ENCODE measurements around the gene DPH1. TPM values are rescaled to one million over a fixed set of nuclear protein-coding genes. Genes with fewer than 3 reads are reported as not detected.
A peak's percentile ranks its signal among the peaks of the same experiment; 100 is the strongest.

Gene DPH1
- polyA plus RNA-seq, 1 of the 3 experiments (the other 2 are of a cell fraction): 36.2 TPM

DNA sequence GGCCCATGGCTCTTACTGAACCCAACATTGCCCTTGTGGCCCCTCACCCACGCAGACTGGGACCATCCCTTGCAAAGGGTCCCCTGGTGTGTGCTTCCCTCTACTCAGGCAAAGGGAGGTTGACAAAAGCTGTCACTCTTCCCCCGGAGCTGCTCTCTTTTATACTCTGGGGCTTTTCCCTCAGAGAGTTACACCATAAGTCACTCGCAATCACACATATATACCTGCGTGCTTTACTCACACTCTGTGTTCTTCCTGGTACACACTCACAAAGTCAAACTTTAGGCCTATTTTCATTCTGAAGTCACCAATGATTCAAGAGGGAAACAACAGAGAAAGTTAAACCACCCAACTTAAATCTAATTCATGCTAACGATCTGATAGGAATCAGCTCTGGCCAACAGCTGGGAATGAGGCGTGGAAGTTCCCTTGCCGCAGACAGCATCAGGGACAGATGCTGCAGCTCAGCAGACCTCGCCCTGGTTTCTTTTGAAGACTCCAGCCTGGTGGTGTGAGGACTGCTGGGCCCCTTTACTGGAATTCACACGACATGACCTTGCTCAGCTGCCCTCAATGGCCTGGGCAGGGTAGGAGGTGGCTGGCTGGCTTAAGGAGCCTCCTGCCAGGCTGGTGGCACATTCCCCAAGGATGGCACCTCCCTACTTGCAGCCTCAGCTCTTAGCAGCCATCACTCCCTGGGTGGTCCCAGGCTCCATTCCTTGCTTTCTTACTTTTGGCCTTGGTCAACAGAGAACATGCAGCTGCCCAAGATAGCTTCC lies 52.2 kb downstream of the DPH1 start (continued):
- TF ChIP-seq NFIC (IDR thresholded peaks at IDR 0.05; ENCODE audit: borderline replicate concordance) (no peak), POLR2AphosphoS5 (IDR thresholded peaks at IDR 0.05; ENCODE audit: low read depth, low read length) (no peak), JUND (IDR thresholded peaks at IDR 0.05) (no peak), GABPA (IDR thresholded peaks at IDR 0.05; ENCODE audit: low read depth) (no peak), RFX5 (IDR thresholded peaks at IDR 0.05; ENCODE audit: low read length) (no peak)
- TF ChIP-seq, protein P1, sequence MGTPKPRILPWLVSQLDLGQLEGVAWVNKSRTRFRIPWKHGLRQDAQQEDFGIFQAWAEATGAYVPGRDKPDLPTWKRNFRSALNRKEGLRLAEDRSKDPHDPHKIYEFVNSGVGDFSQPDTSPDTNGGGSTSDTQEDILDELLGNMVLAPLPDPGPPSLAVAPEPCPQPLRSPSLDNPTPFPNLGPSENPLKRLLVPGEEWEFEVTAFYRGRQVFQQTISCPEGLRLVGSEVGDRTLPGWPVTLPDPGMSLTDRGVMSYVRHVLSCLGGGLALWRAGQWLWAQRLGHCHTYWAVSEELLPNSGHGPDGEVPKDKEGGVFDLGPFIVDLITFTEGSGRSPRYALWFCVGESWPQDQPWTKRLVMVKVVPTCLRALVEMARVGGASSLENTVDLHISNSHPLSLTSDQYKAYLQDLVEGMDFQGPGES (IDR thresholded peaks at IDR 0.05; ENCODE audit: low read depth, low read length): no peak
- TF ChIP-seq, protein P2, sequence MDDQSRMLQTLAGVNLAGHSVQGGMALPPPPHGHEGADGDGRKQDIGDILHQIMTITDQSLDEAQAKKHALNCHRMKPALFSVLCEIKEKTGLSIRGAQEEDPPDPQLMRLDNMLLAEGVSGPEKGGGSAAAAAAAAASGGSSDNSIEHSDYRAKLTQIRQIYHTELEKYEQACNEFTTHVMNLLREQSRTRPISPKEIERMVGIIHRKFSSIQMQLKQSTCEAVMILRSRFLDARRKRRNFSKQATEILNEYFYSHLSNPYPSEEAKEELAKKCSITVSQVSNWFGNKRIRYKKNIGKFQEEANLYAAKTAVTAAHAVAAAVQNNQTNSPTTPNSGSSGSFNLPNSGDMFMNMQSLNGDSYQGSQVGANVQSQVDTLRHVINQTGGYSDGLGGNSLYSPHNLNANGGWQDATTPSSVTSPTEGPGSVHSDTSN (IDR thresholded peaks at IDR 0.05): no peak
- TF ChIP-seq, protein P3, sequence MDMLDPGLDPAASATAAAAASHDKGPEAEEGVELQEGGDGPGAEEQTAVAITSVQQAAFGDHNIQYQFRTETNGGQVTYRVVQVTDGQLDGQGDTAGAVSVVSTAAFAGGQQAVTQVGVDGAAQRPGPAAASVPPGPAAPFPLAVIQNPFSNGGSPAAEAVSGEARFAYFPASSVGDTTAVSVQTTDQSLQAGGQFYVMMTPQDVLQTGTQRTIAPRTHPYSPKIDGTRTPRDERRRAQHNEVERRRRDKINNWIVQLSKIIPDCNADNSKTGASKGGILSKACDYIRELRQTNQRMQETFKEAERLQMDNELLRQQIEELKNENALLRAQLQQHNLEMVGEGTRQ (IDR thresholded peaks at IDR 0.05; ENCODE audit: borderline replicate concordance, low read depth, low read length): no peak

DNA sequence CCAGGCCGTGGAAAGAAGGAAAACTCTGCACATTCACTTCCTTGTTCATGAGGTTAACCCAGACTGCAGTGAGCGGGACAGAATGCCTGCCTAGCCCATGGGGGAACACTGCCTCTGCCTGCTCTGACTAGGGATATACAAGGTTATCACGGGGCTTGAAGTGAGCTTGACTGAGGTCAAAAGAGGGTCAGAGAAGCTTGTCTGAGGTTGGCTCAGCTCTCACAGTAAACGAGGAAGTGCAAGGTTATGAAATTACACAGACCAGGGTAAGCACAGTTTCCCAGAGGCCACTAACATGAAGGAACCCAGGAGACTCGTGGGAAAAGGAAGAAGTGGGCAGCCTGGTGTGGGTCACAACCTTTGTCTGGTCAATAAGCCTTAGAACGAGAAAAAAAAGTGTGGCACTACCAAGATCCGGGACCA lies 53.7 kb downstream of the DPH1 start:
- Histone ChIP-seq H3K4me1 (ENCODE audit: control insufficient read depth in 1 of 2, insufficient read depth in 2 of 2, low read depth in 1 of 2, low read length in 1 of 2) (peaks cover 18 to 75% of the 10 kb centered on the region in 2 experiments), H4K20me1 (ENCODE audit: insufficient read depth) (no peaks in the 10 kb centered on the region), H3K27ac (ENCODE audit: low read depth in 2 of 2, low read length in 1 of 2) (peak overlapping the region in 1 of 2 experiments; percentile 89; a peak in 3 of 4 replicates), H3K27me3 (ENCODE audit: insufficient read depth) (no peaks in the 10 kb centered on the region), H3K36me3 (replicated peaks in 1 of 2; ENCODE audit: control insufficient read depth in 1 of 2, insufficient read depth in 2 of 2, low read length in 1 of 2) (peaks cover 9 to 10% of the 10 kb centered on the region in 2 experiments), H3K9ac (no peak overlapping the region), H3K9me2 (no peaks in the 10 kb centered on the region), H3K4me3 (ENCODE audit: low read depth in 2 of 2, low read length in 1 of 2) (no peak overlapping the region), H3F3A (replicated peaks; ENCODE audit: insufficient read depth) (peaks cover 12% of the 10 kb centered on the region), H3K9me3 (no peaks in the 10 kb centered on the region), H2AFZ (ENCODE audit: low read depth) (no peak overlapping the region), H3K4me2 (no peak overlapping the region; the same call in 1 of the 2 replicates), H3K79me2 (ENCODE audit: insufficient read depth) (peaks cover 6% of the 10 kb centered on the region; the same call in 1 of the 2 replicates)
- POLR2A ChIA-PET: no interaction called here
- TF ChIP-seq RXRA (IDR thresholded peaks at IDR 0.05; ENCODE audit: borderline replicate concordance, low read depth) (no peak), TCF12 (IDR thresholded peaks at IDR 0.05) (no peak), FOXM1 (IDR thresholded peaks at IDR 0.05; ENCODE audit: low read depth) (no peak), NFIC (IDR thresholded peaks at IDR 0.05; ENCODE audit: borderline replicate concordance) (no peak), GABPA (IDR thresholded peaks at IDR 0.05; ENCODE audit: low read depth) (no peak)
- TF ChIP-seq, protein P1 (IDR thresholded peaks at IDR 0.05; ENCODE audit: low read depth, low read length): no peak
- WGBS (ENCODE audit: low lambda C conversion rate): 82% methylated on average over 6 of the region's 7 CpGs
- DNase-seq: no peak
- CTCF ChIA-PET: interaction anchor here (0.7 to 2.7 kb wide), 11 partner anchors 9 to 175 kb away, joined by 3 to 18 read pairs (median 4); partner anchors contain the start of gene HIC1

All from SK-N-SH (cell line).